K562 treated with DMSO at 1 percent for 24 hours (cell line): Measurements from ENCODE around the gene TIMM21. TPM values are rescaled to one million over a fixed set of nuclear protein-coding genes. Genes with fewer than 3 reads are reported as not detected.

Source experiments
- total RNA-seq: library from RNA; unstranded; fragments of 300-600 nt; gene quantifications from 2 replicates; pipeline ENCODE4 v1.2.3, GENCODE V29; 2022; ENCODE audit warnings: low read depth; ENCODE audit not compliant: insufficient read depth

The TIMM21 gene, protein sequence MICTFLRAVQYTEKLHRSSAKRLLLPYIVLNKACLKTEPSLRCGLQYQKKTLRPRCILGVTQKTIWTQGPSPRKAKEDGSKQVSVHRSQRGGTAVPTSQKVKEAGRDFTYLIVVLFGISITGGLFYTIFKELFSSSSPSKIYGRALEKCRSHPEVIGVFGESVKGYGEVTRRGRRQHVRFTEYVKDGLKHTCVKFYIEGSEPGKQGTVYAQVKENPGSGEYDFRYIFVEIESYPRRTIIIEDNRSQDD
- total RNA-seq, result 17.5 and 18.0 TPM in 2 replicates

DNA sequence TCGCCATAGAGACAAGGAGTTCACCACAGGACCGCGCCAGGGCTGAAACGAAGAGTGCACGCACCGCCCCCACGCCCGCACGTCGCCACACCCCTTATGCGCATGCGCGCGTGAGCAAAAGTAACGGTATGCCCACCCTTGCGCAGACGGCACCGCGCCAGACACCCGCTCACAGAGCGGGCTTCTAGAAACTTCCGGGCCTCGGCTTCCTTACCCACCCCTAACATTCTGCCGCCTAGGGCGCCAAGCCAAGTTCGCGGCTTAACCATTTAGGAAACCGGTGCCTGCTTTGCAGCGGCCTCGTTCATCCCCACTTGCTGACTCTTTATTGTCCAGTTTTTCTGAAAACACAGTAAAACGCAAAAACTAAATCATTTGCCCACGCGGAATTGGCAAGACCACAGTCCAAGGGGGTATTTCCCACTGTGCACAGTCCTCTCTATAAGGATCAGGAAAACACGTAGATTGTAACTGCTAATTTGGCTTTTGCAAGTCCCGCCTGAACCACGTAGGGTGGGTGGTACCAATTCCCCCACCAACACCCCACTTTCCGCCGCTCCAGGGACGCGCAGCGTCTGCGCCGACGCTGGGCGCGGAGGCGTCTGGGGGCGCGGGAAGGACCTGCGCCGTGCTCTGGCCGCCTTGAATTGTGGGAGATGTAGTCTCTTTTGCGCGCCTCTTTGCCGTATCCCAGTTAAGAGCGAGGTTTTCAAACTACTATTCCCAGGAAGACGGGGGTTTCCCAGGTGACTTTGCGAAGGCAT is at the start of gene TIMM21, which contains the start of gene FBXO15:
TIMM21 (plus strand) TSS at position 745 of the 764 bp plus-strand sequence. CDS start 286 bp downstream, outside the sequence.
FBXO15 (minus strand) TSS at position 56 of the 764 bp plus-strand sequence; CDS start at position 7, 49 bp downstream.

Other genes starting within 250 kb of the TIMM21 start
- gene FBXO15, start 689 bp upstream of the TIMM21 start, total RNA-seq, result 0.29 TPM in 1 of 2 replicates, not detected in the other
- 14.3 and 14.4 TPM in 2 replicates for gene CYB5A, start 143.4 kb downstream of the TIMM21 start, total RNA-seq
- not detected in 2 replicates for gene C18orf63, start 167.3 kb downstream of the TIMM21 start, total RNA-seq